Measurements from ENCODE around the gene TEX48.

Gene TEX48, protein sequence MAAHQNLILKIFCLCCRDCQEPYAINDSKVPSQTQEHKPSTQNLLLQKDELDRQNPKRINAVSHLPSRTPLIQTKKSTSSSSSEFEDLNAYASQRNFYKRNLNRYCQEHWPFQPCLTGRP

GRCh38 chr9:114681594-114682332 is at the start of gene TEX48:
Gene TEX48, minus strand, starts transcription at chr9:114682192. Its CDS starts 10,469 bp downstream, at chr9:114671723.
- DNase-seq (ENCODE audit: low spot score): peak; percentile 78
- ChIA-PET CTCF (interaction anchor here (0.5 to 2.7 kb wide), 35 partner anchors 10 to 1355 kb away, joined by 3 to 29 read pairs (median 3); no protein-coding TSS in a partner anchor), POLR2A (ENCODE audit: low non-redundant PET) (no interaction called here)
- peak within 1 kb of the TSS; percentile 6; the same call in 1 of the 2 replicates for H3K27ac ChIP-seq
- TF ChIP-seq CTCF (conservative IDR thresholded peaks at IDR 0.05; ENCODE audit: low read depth): peak; percentile 95

GRCh38 chr9:114731701-114732100 is 49.7 kb upstream of the TEX48 start:
- peak overlapping the region; percentile 20; the same call in 1 of the 2 replicates for H3K27ac ChIP-seq
- no peak for TF ChIP-seq CTCF (conservative IDR thresholded peaks at IDR 0.05; ENCODE audit: low read depth)
- POLR2A ChIA-PET (ENCODE audit: low non-redundant PET): no interaction called here
- no peak for DNase-seq (ENCODE audit: low spot score)
- CTCF ChIA-PET: no interaction called here

- no peak for TF ChIP-seq CTCF (conservative IDR thresholded peaks at IDR 0.05; ENCODE audit: low read depth)
- ChIA-PET POLR2A (ENCODE audit: low non-redundant PET) (no interaction called here), CTCF (no interaction called here)
- no peak for DNase-seq (ENCODE audit: low spot score)
- H3K27ac ChIP-seq: no peak overlapping the region
Measured at GRCh38 chr9:114729706-114730105, 47.7 kb upstream of the TEX48 start.

GRCh38 chr9:114725930-114726329 is 43.9 kb upstream of the TEX48 start:
- no peak for TF ChIP-seq CTCF (conservative IDR thresholded peaks at IDR 0.05; ENCODE audit: low read depth)
- ChIA-PET CTCF (no interaction called here), POLR2A (ENCODE audit: low non-redundant PET) (no interaction called here)
- DNase-seq (ENCODE audit: low spot score): no peak
- no peak overlapping the region for H3K27ac ChIP-seq

- ChIA-PET CTCF (no interaction called here), POLR2A (ENCODE audit: low non-redundant PET) (no interaction called here)
- TF ChIP-seq CTCF (conservative IDR thresholded peaks at IDR 0.05; ENCODE audit: low read depth): no peak
- no peak for DNase-seq (ENCODE audit: low spot score)
- no peak overlapping the region for H3K27ac ChIP-seq
Measured at GRCh38 chr9:114724744-114725143, 42.8 kb upstream of the TEX48 start.

DNA sequence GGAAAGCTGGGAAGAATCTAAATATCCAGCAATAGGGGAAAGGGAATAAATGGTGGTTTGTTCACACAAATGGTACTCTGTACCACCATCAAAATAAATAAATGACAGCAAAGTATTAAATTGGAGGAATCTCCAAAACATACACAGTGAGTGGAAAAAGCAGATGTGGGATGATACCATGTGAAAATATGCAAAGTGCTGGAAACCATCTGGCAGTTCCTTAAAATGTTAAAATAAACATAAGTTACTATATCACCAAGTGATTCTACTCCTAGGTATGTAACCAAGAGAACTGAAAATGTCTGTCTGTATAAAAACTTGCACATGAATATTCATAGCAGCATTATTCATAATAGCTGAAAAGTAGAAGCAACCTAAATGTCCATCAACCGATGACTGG is 41.9 kb upstream of the TEX48 start:
- DNase-seq (ENCODE audit: low spot score): no peak
- H3K27ac ChIP-seq: no peak overlapping the region
- POLR2A ChIA-PET (ENCODE audit: low non-redundant PET): no interaction called here
- no peak for TF ChIP-seq CTCF (conservative IDR thresholded peaks at IDR 0.05; ENCODE audit: low read depth)
- CTCF ChIA-PET: interaction anchor here (1.1 kb wide), 1 partner anchor 43 kb away, joined by 3 read pairs; no protein-coding TSS in a partner anchor

Data from RWPE1 (cell line).